ENCODE results near the gene DUSP10. TPM values are rescaled to one million over a fixed set of nuclear protein-coding genes. Genes with fewer than 3 reads are reported as not detected.

DUSP10 gene
- total RNA-seq, 1 donor from 2014 or later, result 10.2 TPM

DNA sequence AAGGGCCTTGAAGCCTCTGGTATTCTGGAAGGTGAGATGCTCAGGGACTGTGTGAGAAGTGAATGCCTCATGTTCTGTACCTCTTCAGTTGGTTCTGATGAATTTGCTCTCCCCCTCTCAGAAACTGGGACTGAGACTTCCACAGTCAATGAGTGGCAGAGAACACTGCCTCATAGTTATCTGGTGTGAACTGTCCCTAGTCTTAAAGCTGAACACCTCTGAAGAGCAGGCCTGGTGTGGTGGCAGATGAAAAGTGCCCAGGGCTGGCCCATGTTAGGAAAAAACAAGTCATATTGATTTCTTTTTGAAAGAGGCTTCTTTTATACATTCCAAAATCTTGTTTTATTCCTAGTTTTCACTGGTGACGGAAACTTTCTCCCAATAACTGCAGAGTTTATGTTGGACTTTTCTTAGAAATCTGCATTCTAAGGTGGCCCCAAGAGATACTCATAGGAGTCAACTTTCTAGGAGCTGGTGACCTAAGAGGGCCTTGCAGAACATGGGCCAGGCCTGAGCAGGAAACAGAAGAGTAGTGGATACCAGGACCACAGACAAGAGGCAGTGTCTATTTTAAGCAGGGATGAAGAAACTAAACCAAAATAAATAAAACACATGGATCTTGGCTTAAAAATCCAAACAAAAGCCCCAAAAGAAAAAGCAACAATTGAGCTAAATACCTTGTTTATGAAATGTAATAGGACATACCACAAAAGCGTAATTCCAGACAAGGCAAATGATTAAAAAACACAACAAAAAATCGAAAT, 19.5 kb downstream of the DUSP10 start:
- Mint-ChIP-seq H3K4me1 (ENCODE audit: low read depth) (peaks cover 18% of the 10 kb centered on the region), H3K36me3 (ENCODE audit: insufficient read depth) (peaks cover 13% of the 10 kb centered on the region), H3K9me3 (ENCODE audit: low read depth) (peaks cover 4% of the 10 kb centered on the region), H3K4me3 (ENCODE audit: low read depth) (no peak overlapping the region), H3K27me3 (no peaks in the 10 kb centered on the region), H3K27ac (peak overlapping the region; percentile 73)
- TF ChIP-seq, protein P1, sequence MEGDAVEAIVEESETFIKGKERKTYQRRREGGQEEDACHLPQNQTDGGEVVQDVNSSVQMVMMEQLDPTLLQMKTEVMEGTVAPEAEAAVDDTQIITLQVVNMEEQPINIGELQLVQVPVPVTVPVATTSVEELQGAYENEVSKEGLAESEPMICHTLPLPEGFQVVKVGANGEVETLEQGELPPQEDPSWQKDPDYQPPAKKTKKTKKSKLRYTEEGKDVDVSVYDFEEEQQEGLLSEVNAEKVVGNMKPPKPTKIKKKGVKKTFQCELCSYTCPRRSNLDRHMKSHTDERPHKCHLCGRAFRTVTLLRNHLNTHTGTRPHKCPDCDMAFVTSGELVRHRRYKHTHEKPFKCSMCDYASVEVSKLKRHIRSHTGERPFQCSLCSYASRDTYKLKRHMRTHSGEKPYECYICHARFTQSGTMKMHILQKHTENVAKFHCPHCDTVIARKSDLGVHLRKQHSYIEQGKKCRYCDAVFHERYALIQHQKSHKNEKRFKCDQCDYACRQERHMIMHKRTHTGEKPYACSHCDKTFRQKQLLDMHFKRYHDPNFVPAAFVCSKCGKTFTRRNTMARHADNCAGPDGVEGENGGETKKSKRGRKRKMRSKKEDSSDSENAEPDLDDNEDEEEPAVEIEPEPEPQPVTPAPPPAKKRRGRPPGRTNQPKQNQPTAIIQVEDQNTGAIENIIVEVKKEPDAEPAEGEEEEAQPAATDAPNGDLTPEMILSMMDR (IDR thresholded peaks at IDR 0.05; ENCODE audit: unreplicated experiment), result no peak
- no peak for DNase-seq (ENCODE audit: low spot score, unreplicated experiment)

GRCh38 chr1:221720545-221720944, 21.3 kb downstream of the DUSP10 start:
- no peaks in the 10 kb centered on the region for H3K27me3 Mint-ChIP-seq
- H3K36me3 Mint-ChIP-seq (ENCODE audit: insufficient read depth), result peaks cover 13% of the 10 kb centered on the region
- TF ChIP-seq, protein P1 (IDR thresholded peaks at IDR 0.05; ENCODE audit: unreplicated experiment), result no peak
- H3K4me3 Mint-ChIP-seq (ENCODE audit: low read depth), result no peak overlapping the region
- H3K27ac Mint-ChIP-seq, result no peak overlapping the region
- H3K9me3 Mint-ChIP-seq (ENCODE audit: low read depth), result peaks cover 4% of the 10 kb centered on the region
- DNase-seq (ENCODE audit: low spot score, unreplicated experiment), result no peak
- peaks cover 37% of the 10 kb centered on the region for H3K4me1 Mint-ChIP-seq (ENCODE audit: low read depth)

- no peak for DNase-seq (ENCODE audit: low spot score, unreplicated experiment)
- H3K27ac Mint-ChIP-seq, result no peak overlapping the region
- H3K9me3 Mint-ChIP-seq (ENCODE audit: low read depth), result peaks cover 4% of the 10 kb centered on the region
- peaks cover 13% of the 10 kb centered on the region for H3K36me3 Mint-ChIP-seq (ENCODE audit: insufficient read depth)
- no peaks in the 10 kb centered on the region for H3K27me3 Mint-ChIP-seq
- peaks cover 42% of the 10 kb centered on the region for H3K4me1 Mint-ChIP-seq (ENCODE audit: low read depth)
- TF ChIP-seq, protein P1 (IDR thresholded peaks at IDR 0.05; ENCODE audit: unreplicated experiment), result no peak
- H3K4me3 Mint-ChIP-seq (ENCODE audit: low read depth), result no peak overlapping the region
Measured at GRCh38 chr1:221719987-221720386, 21.9 kb downstream of the DUSP10 start.

DNA sequence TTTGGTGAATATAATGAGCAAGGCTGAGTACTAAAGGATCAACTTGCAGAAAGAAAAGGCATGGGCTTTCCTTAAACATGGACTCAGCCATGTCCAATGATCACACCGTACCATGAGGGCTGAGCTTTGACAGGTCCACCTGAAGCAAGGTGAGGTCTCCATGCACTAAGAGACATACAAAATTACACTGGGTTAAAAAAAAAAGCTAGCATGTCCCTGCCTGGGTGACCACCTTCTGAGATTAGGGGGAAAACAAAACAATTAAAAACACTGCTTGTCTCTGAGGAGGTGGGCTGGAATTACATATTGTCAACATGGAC, 22.7 kb downstream of the DUSP10 start:
- Mint-ChIP-seq H3K4me3 (ENCODE audit: low read depth) (no peak overlapping the region), H3K36me3 (ENCODE audit: insufficient read depth) (peaks cover 14% of the 10 kb centered on the region), H3K9me3 (ENCODE audit: low read depth) (peaks cover 9% of the 10 kb centered on the region), H3K4me1 (ENCODE audit: low read depth) (peaks cover 50% of the 10 kb centered on the region), H3K27me3 (no peaks in the 10 kb centered on the region), H3K27ac (peak overlapping the region; percentile 19)
- no peak for DNase-seq (ENCODE audit: low spot score, unreplicated experiment)
- TF ChIP-seq, protein P1 (IDR thresholded peaks at IDR 0.05; ENCODE audit: unreplicated experiment), result no peak

GRCh38 chr1:221718381-221719277, 23.3 kb downstream of the DUSP10 start:
- H3K4me3 Mint-ChIP-seq (ENCODE audit: low read depth), result no peak overlapping the region
- no peak for DNase-seq (ENCODE audit: low spot score, unreplicated experiment)
- peaks cover 7% of the 10 kb centered on the region for H3K9me3 Mint-ChIP-seq (ENCODE audit: low read depth)
- H3K27me3 Mint-ChIP-seq, result no peaks in the 10 kb centered on the region
- TF ChIP-seq, protein P1 (IDR thresholded peaks at IDR 0.05; ENCODE audit: unreplicated experiment), result no peak
- peaks cover 54% of the 10 kb centered on the region for H3K4me1 Mint-ChIP-seq (ENCODE audit: low read depth)
- H3K36me3 Mint-ChIP-seq (ENCODE audit: insufficient read depth), result peaks cover 10% of the 10 kb centered on the region
- H3K27ac Mint-ChIP-seq, result peak overlapping the region; percentile 85

Measured in progenitor cell of endocrine pancreas (in vitro differentiated cells).